WTC11 (cell line): Measurements from ENCODE around the gene DPYSL4. TPM values are rescaled to one million over a fixed set of nuclear protein-coding genes. Genes with fewer than 3 reads are reported as not detected.
A peak's percentile ranks its signal among the peaks of the same experiment; 100 is the strongest.

ENCODE experiments used
- FOXJ3 ChIP-seq: sonication (generic); formaldehyde crosslinking; IDR thresholded peaks from 2 replicates; pipeline ENCODE4 v1.9.0; 2021; ENCODE audit warnings: missing genetic modification reagents, mild to moderate bottlenecking, borderline replicate concordance
- FOXK1 ChIP-seq: sonication (generic); formaldehyde crosslinking; IDR thresholded peaks from 2 replicates; pipeline ENCODE4 v1.8.0; 2022; ENCODE audit warnings: mild to moderate bottlenecking, moderate library complexity, missing genetic modification reagents
- IRF2 ChIP-seq: sonication (generic); formaldehyde crosslinking; IDR thresholded peaks from 2 replicates; pipeline ENCODE4 v1.8.0; 2022; ENCODE audit warnings: low read depth, missing genetic modification reagents, borderline replicate concordance
- MXD4 ChIP-seq: fragments of 250-450 bp; sonication (Bioruptor Pico); IDR thresholded peaks from 2 replicates; pipeline ENCODE4 v1.8.0; 2021; ENCODE audit warnings: mild to moderate bottlenecking, moderate library complexity, borderline replicate concordance
- MYBL2 ChIP-seq: sonication (generic); formaldehyde crosslinking; IDR thresholded peaks from 2 replicates; pipeline ENCODE4 v1.8.1; 2023; ENCODE audit warnings: mild to moderate bottlenecking, moderate library complexity, missing genetic modification reagents
- NR2C2 ChIP-seq: sonication (generic); formaldehyde crosslinking; IDR thresholded peaks from 2 replicates; pipeline ENCODE4 v1.8.0; 2022; ENCODE audit warnings: mild to moderate bottlenecking, missing genetic modification reagents
- SMAD4 ChIP-seq: sonication (generic); formaldehyde crosslinking; IDR thresholded peaks from 2 replicates; pipeline ENCODE4 v1.8.0; 2022; ENCODE audit warnings: mild to moderate bottlenecking, missing genetic modification reagents
- TEAD4 ChIP-seq: sonication (generic); formaldehyde crosslinking; IDR thresholded peaks from 2 replicates; pipeline ENCODE4 v1.8.0; 2022; ENCODE audit warnings: mild to moderate bottlenecking, missing genetic modification reagents
- ZNF138 ChIP-seq: sonication (generic); formaldehyde crosslinking; conservative IDR thresholded peaks from 2 replicates; pipeline ENCODE4 v1.8.1; 2022; ENCODE audit warnings: mild to moderate bottlenecking, moderate library complexity, missing genetic modification reagents
- total RNA-seq: library from RNA; stranded (reverse); gene quantifications from 3 replicates; pipeline ENCODE4 v1.2.3, GENCODE V29; 2021
- TF ChIP-seq, protein P1 (sequence below): fragments of 250-450 bp; sonication (Bioruptor Pico); IDR thresholded peaks from 2 replicates; pipeline ENCODE4 v1.9.0; 2021; ENCODE audit warnings: mild to moderate bottlenecking, borderline replicate concordance
- TF ChIP-seq, protein P2 (sequence below): sonication (generic); formaldehyde crosslinking; IDR thresholded peaks from 2 replicates; pipeline ENCODE4 v1.8.0; 2023; ENCODE audit warnings: mild to moderate bottlenecking, missing genetic modification reagents
- TF ChIP-seq, protein P3 (sequence below): fragments of 250-450 bp; sonication (Bioruptor Pico); conservative IDR thresholded peaks from 2 replicates; pipeline ENCODE4 v1.9.0; 2021; ENCODE audit warnings: mild to moderate bottlenecking
- TF ChIP-seq, protein P4 (sequence below): fragments of 250-450 bp; sonication (Bioruptor Pico); IDR thresholded peaks from 2 replicates; pipeline ENCODE4 v2.1.2; 2022; ENCODE audit warnings: mild to moderate bottlenecking, moderate library complexity
- TF ChIP-seq, protein P5 (sequence below): fragments of 250-450 bp; sonication (Bioruptor Pico); IDR thresholded peaks from 2 replicates; pipeline ENCODE4 v1.8.0; 2021; ENCODE audit warnings: mild to moderate bottlenecking
- TF ChIP-seq, protein P6 (sequence below): sonication (generic); formaldehyde crosslinking; IDR thresholded peaks from 2 replicates; pipeline ENCODE4 v1.8.0; 2022; ENCODE audit warnings: mild to moderate bottlenecking, missing genetic modification reagents
- TF ChIP-seq, protein P7 (sequence below): sonication (generic); formaldehyde crosslinking; IDR thresholded peaks from 2 replicates; pipeline ENCODE4 v1.8.1; 2022; ENCODE audit warnings: mild to moderate bottlenecking, missing genetic modification reagents, moderate library complexity, borderline replicate concordance
- TF ChIP-seq, protein P8 (sequence below): sonication (generic); formaldehyde crosslinking; IDR thresholded peaks from 2 replicates; pipeline ENCODE4 v1.8.1; 2023; ENCODE audit warnings: mild to moderate bottlenecking, missing genetic modification reagents, moderate library complexity
- TF ChIP-seq, protein P9 (sequence below): sonication (generic); formaldehyde crosslinking; IDR thresholded peaks from 2 replicates; pipeline ENCODE4 v1.8.1; 2023; ENCODE audit warnings: mild to moderate bottlenecking, missing genetic modification reagents

Gene DPYSL4
- total RNA-seq, 1 experiment from 2014 or later: 17.0 TPM

DNA sequence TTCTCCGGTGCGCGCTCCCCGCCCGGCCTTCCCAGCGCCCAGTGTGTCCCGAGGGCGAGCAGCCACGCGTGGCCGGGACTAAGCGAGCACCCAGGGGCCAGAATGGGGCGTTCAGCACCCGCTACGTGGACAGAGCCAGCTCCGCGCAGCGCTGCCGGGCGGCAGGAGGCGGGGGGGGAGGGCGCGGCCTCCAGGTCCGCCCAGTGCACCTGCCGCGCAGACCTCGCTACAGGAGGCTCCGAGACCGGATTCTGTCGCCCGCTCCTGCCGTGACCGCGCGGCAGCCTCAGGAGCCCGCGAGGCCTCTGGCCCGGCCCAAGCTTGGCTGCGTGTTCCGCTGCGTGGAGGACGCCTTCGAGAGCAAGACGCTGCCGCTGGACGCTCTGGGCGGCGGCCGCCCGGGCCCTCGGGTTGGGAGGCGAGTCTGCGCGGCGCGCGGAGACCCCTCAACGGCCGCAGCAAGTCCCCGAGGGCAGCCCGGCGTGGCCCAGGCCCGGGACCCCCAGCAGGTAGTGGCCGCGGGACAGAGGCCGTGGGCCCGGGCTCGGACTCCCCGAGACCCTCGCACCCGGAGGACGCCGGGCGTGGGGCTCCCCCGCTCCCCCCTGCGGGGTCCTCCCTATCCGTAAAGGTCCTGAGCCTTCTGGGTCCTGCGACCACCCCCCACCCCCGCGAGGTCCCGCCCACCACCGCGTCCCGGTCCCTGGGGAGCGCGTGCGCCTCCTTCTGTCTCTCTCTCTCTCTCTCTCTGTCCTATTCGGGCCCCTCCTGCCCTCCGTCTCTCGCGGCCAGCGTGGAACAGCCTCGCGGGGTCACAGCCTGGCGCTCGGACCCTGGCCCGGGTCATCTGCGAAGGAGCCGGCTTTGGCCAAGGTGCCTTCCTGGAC is 904 bp upstream of the DPYSL4 start (continued):
- TF ChIP-seq SMAD4 (no peak), IRF2 (CRISPR knock-in tag) (no peak; the same call in 1 of the 2 replicates), FOXJ3 (CRISPR knock-in tag) (no peak), FOXK1 (CRISPR knock-in tag) (peak; percentile 67; the same call in 1 of the 2 replicates), MYBL2 (CRISPR knock-in tag) (peak; percentile 71; the same call in 1 of the 2 replicates), ZNF138 (no peak), MXD4 (CRISPR knock-in tag) (no peak), TEAD4 (no peak), NR2C2 (CRISPR knock-in tag) (no peak)
- TF ChIP-seq, protein P1, sequence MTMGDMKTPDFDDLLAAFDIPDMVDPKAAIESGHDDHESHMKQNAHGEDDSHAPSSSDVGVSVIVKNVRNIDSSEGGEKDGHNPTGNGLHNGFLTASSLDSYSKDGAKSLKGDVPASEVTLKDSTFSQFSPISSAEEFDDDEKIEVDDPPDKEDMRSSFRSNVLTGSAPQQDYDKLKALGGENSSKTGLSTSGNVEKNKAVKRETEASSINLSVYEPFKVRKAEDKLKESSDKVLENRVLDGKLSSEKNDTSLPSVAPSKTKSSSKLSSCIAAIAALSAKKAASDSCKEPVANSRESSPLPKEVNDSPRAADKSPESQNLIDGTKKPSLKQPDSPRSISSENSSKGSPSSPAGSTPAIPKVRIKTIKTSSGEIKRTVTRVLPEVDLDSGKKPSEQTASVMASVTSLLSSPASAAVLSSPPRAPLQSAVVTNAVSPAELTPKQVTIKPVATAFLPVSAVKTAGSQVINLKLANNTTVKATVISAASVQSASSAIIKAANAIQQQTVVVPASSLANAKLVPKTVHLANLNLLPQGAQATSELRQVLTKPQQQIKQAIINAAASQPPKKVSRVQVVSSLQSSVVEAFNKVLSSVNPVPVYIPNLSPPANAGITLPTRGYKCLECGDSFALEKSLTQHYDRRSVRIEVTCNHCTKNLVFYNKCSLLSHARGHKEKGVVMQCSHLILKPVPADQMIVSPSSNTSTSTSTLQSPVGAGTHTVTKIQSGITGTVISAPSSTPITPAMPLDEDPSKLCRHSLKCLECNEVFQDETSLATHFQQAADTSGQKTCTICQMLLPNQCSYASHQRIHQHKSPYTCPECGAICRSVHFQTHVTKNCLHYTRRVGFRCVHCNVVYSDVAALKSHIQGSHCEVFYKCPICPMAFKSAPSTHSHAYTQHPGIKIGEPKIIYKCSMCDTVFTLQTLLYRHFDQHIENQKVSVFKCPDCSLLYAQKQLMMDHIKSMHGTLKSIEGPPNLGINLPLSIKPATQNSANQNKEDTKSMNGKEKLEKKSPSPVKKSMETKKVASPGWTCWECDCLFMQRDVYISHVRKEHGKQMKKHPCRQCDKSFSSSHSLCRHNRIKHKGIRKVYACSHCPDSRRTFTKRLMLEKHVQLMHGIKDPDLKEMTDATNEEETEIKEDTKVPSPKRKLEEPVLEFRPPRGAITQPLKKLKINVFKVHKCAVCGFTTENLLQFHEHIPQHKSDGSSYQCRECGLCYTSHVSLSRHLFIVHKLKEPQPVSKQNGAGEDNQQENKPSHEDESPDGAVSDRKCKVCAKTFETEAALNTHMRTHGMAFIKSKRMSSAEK (CRISPR knock-in tag): no peak
- TF ChIP-seq, protein P2, sequence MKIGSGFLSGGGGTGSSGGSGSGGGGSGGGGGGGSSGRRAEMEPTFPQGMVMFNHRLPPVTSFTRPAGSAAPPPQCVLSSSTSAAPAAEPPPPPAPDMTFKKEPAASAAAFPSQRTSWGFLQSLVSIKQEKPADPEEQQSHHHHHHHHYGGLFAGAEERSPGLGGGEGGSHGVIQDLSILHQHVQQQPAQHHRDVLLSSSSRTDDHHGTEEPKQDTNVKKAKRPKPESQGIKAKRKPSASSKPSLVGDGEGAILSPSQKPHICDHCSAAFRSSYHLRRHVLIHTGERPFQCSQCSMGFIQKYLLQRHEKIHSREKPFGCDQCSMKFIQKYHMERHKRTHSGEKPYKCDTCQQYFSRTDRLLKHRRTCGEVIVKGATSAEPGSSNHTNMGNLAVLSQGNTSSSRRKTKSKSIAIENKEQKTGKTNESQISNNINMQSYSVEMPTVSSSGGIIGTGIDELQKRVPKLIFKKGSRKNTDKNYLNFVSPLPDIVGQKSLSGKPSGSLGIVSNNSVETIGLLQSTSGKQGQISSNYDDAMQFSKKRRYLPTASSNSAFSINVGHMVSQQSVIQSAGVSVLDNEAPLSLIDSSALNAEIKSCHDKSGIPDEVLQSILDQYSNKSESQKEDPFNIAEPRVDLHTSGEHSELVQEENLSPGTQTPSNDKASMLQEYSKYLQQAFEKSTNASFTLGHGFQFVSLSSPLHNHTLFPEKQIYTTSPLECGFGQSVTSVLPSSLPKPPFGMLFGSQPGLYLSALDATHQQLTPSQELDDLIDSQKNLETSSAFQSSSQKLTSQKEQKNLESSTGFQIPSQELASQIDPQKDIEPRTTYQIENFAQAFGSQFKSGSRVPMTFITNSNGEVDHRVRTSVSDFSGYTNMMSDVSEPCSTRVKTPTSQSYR: no peak
- TF ChIP-seq, protein P3, sequence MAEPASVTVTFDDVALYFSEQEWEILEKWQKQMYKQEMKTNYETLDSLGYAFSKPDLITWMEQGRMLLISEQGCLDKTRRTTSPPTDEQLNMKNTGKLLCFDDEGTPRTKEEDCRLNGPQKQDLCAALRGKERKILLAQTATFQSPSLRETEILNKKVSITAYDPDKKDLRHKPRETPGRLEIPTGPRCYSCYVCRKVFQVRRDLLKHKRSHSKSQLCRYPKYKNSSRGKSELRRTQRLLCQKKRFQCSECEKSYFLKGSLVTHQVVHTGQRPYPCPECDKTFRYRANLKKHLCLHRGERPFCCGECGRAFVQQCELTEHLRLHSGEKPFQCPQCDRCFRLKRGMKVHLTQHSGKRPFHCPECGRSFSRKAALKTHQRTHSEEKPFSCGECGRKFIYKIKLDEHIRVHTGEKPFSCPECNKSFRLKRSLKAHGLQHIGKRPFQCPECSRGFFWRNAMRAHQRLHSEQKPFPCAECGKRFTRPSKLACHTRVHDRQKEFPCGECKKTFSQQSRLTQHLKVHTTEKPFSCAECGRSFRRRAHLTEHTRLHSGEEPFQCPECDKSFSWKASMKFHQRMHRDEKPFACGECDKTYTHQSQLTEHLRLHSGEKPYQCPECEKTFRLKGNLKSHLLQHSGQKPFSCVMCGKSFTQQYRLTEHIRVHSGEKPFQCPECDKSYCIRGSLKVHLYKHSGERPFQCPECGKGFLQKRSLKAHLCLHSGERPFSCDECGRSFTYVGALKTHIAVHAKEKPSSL (CRISPR knock-in tag): no peak
- TF ChIP-seq, protein P4, sequence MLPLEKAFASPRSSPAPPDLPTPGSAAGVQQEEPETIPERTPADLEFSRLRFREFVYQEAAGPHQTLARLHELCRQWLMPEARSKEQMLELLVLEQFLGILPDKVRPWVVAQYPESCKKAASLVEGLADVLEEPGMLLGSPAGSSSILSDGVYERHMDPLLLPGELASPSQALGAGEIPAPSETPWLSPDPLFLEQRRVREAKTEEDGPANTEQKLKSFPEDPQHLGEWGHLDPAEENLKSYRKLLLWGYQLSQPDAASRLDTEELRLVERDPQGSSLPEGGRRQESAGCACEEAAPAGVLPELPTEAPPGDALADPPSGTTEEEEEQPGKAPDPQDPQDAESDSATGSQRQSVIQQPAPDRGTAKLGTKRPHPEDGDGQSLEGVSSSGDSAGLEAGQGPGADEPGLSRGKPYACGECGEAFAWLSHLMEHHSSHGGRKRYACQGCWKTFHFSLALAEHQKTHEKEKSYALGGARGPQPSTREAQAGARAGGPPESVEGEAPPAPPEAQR (CRISPR knock-in tag): no peak
- TF ChIP-seq, protein P5, sequence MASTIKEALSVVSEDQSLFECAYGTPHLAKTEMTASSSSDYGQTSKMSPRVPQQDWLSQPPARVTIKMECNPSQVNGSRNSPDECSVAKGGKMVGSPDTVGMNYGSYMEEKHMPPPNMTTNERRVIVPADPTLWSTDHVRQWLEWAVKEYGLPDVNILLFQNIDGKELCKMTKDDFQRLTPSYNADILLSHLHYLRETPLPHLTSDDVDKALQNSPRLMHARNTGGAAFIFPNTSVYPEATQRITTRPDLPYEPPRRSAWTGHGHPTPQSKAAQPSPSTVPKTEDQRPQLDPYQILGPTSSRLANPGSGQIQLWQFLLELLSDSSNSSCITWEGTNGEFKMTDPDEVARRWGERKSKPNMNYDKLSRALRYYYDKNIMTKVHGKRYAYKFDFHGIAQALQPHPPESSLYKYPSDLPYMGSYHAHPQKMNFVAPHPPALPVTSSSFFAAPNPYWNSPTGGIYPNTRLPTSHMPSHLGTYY (CRISPR knock-in tag): no peak
- TF ChIP-seq, protein P6, sequence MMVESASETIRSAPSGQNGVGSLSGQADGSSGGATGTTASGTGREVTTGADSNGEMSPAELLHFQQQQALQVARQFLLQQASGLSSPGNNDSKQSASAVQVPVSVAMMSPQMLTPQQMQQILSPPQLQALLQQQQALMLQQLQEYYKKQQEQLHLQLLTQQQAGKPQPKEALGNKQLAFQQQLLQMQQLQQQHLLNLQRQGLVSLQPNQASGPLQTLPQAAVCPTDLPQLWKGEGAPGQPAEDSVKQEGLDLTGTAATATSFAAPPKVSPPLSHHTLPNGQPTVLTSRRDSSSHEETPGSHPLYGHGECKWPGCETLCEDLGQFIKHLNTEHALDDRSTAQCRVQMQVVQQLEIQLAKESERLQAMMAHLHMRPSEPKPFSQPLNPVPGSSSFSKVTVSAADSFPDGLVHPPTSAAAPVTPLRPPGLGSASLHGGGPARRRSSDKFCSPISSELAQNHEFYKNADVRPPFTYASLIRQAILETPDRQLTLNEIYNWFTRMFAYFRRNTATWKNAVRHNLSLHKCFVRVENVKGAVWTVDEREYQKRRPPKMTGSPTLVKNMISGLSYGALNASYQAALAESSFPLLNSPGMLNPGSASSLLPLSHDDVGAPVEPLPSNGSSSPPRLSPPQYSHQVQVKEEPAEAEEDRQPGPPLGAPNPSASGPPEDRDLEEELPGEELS: peak; percentile 52; the same call in 1 of the 2 replicates
- TF ChIP-seq, protein P7, sequence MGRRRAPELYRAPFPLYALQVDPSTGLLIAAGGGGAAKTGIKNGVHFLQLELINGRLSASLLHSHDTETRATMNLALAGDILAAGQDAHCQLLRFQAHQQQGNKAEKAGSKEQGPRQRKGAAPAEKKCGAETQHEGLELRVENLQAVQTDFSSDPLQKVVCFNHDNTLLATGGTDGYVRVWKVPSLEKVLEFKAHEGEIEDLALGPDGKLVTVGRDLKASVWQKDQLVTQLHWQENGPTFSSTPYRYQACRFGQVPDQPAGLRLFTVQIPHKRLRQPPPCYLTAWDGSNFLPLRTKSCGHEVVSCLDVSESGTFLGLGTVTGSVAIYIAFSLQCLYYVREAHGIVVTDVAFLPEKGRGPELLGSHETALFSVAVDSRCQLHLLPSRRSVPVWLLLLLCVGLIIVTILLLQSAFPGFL (CRISPR knock-in tag): no peak
- TF ChIP-seq, protein P8, sequence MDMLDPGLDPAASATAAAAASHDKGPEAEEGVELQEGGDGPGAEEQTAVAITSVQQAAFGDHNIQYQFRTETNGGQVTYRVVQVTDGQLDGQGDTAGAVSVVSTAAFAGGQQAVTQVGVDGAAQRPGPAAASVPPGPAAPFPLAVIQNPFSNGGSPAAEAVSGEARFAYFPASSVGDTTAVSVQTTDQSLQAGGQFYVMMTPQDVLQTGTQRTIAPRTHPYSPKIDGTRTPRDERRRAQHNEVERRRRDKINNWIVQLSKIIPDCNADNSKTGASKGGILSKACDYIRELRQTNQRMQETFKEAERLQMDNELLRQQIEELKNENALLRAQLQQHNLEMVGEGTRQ (CRISPR knock-in tag): no peak
- TF ChIP-seq, protein P9, sequence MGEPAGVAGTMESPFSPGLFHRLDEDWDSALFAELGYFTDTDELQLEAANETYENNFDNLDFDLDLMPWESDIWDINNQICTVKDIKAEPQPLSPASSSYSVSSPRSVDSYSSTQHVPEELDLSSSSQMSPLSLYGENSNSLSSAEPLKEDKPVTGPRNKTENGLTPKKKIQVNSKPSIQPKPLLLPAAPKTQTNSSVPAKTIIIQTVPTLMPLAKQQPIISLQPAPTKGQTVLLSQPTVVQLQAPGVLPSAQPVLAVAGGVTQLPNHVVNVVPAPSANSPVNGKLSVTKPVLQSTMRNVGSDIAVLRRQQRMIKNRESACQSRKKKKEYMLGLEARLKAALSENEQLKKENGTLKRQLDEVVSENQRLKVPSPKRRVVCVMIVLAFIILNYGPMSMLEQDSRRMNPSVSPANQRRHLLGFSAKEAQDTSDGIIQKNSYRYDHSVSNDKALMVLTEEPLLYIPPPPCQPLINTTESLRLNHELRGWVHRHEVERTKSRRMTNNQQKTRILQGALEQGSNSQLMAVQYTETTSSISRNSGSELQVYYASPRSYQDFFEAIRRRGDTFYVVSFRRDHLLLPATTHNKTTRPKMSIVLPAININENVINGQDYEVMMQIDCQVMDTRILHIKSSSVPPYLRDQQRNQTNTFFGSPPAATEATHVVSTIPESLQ: no peak
